GM21381 (cell line): Measurements from ENCODE around the gene CDC42BPG.
A peak's percentile ranks its signal among the peaks of the same experiment; 100 is the strongest.

Experiments used
- ATAC-seq: cut with Tn5 transposase; IDR thresholded peaks from one replicate; pipeline ENCODE4 v1.9.1; 2021; ENCODE audit warnings: mild to moderate bottlenecking, moderate library complexity; ENCODE audit not compliant: unreplicated experiment

The CDC42BPG gene

GRCh38 chr11:64867748-64868462, 23.5 kb upstream of the CDC42BPG start:
- no peak for ATAC-seq

DNA sequence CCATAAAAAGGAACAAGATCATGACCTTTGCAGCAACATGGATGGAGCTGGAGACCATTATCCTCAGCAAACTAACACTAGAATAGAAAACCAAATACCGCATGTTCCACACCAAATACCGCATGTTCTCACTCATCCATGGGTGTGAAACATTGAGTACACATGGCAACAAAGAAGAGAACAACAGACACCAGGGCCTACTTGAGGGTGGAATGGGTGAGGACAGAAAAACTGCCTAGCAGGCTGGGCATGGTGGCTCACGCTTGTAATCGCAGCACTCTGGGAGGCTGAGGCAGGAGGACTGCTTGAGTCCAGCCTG, 21.7 kb upstream of the CDC42BPG start:
- no peak for ATAC-seq

- ATAC-seq = peak; percentile 34
Measured at GRCh38 chr11:64865286-64866172, 21.1 kb upstream of the CDC42BPG start.

DNA sequence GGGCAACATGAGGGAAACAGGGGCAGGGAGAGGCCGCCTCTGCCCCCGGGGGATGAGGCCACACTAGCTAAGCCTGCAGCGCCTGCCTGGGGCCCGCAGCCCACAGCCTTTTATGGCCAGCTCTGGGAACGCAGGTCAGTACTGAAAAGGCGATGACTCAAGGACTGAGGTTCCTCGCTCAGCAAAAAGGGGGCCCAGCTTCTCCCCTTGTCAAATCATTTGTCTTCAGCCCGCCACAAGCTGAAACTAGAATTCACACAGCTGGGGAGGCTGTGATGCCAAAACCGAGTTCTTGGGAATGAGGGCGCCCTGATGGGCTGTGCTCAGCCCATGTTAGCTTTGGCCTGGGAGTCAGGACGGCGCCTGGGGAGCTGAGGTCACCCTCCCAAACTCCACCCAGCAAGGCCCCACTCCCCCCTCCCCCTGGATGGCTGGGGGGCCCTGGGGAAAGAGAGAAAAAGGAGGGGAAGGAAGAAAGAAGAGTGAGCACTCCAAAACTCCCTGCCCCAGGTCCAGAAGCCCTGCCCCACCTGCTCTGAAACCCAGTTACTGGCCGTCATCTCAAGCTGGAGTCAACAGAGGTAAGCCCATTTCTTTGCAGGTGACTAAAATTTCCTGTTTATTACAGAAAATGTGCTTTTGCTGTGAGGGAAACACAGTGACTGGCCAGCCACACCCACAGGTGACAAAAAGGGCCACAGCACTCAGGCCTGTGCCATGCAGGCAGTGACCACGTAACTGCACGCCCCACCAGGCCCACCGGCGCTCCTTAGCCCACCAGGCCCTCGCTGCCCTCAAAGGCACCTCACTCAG, 20.2 kb upstream of the CDC42BPG start:
- ATAC-seq = peak; percentile 21

DNA sequence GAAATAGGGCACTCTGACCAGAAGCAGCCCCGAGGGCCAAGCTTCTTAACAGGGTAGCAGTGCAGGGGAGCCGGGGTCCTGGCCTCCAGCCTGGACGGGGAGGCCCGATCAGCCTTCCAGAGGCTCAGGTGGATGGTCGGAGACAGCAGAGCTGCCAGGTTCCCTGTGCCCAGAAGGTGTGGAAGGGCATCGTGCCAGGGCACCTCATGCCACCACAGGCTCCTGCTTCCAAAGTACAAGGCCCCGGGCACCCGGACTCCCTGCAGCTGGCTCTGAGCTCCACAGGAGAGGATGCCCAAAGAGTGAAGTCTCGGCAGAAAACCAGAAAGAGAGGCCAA, 19.7 kb upstream of the CDC42BPG start:
- no peak for ATAC-seq

- ATAC-seq = no peak
Measured at GRCh38 chr11:64863391-64864060, 19.1 kb upstream of the CDC42BPG start.

DNA sequence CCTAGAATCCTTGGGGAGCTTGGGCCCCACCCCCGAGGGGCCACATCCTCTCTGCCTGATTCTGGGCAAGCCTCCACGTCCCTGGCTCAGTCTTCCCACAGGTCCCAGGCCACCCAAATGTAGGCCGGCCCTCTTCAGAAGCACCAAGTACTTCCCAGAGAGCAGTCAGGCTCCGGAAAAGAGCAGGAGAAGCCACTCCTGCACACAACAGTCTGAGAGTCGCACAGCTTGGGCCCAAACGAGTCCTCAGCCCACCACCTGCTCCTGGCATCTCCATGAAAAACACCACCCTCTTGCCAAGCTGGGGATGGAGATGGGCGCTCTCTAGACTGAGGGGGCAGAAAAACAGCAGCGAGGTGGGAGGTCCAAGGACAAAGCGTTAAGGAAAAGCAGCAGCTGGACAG, 18.5 kb upstream of the CDC42BPG start:
- ATAC-seq = no peak

- no peak for ATAC-seq
Measured at GRCh38 chr11:64861227-64861975, 16.9 kb upstream of the CDC42BPG start.

GRCh38 chr11:64859542-64860414, 15.3 kb upstream of the CDC42BPG start:
- peak; percentile 71 for ATAC-seq

DNA sequence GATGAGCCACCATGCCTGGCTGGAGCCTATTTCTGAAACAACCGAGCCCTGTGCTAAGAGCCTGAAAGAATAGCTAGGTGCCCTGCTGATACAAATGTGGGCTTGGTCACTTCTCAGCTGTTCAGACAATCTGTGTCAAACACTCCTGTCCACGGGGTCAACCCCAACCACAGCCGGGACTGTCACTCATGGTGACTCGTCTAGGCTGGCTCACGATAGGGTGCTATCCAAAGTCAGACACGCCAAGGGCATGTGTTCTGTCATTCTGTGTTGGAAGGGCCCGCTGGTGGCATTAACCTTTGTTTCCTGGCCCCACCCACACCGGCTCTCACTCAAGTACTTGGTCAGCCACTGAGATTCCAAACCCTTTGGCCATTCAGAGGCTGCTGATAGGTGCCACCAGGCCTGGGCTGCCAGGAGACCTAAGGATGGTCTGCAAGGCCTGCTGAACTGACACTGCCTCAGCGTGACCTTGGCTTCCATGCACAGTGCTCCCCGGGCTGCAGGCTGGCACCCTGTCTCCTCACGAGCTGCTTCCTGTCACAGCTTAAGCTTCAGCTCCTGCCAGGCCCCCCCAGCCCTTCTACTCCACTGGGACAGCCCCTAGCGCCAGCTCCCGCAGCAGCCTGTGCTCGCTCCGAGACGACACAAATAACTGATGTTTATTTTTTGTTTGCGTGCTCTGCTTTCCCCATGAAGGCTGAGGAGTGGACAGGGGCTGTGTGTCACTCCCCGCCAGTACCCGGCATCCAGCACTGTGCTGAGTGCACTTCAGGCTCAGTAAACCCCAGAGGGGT, 14.2 kb upstream of the CDC42BPG start:
- peak; percentile 7 for ATAC-seq

DNA sequence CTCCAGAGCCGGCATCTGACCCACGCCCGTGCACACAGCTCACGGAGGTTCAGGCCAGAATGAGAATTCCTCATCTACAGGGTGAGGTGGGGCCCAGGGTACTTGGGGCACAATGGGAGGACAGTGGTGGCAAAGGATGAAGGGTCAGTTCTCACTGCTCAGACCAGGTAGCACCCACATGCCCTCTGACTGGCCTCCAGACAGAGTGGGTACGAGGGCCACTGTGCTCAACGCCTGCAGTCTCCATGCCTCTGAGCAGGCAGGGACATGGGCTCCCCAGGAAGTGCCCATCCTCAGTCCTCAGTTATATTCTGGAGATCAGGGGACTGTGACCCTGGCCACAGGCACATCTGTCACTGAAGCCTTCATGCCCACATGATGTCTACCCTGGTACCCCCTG, 13.0 kb upstream of the CDC42BPG start:
- ATAC-seq = no peak

GRCh38 chr11:64856382-64857227, 12.2 kb upstream of the CDC42BPG start:
- no peak for ATAC-seq

- ATAC-seq = no peak
Measured at GRCh38 chr11:64855596-64856304, 11.3 kb upstream of the CDC42BPG start.

GRCh38 chr11:64854534-64855502, 10.4 kb upstream of the CDC42BPG start:
- ATAC-seq = no peak

DNA sequence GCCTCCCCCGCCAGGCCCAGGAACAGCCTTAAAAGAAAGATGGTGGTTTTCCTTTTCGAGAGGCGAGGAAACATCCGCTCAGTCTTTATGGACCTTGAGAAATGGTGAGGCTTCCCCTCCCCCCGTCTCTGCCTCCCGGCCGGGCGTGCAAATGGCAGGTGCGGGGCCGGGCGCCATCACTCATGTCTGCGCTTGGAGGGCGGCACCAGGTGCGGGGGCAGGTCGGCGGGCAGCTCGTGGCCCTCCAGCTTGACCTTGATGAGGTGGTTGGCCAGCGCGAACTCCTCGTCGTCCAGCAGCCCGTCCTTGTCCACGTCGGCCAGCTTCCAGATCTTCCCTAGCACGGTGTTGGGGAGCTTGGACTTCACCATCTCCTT, 9.7 kb upstream of the CDC42BPG start:
- ATAC-seq = no peak

- ATAC-seq = no peak
Measured at GRCh38 chr11:64853709-64854108, 9.3 kb upstream of the CDC42BPG start.
